HG03064 (cell line): ENCODE measurements around the gene TBRG4.

Experiments
- ATAC-seq: cut with Tn5 transposase; IDR thresholded peaks from one replicate; pipeline ENCODE4 v1.9.1; 2021; ENCODE audit warnings: low read depth; ENCODE audit not compliant: unreplicated experiment

Gene TBRG4

DNA sequence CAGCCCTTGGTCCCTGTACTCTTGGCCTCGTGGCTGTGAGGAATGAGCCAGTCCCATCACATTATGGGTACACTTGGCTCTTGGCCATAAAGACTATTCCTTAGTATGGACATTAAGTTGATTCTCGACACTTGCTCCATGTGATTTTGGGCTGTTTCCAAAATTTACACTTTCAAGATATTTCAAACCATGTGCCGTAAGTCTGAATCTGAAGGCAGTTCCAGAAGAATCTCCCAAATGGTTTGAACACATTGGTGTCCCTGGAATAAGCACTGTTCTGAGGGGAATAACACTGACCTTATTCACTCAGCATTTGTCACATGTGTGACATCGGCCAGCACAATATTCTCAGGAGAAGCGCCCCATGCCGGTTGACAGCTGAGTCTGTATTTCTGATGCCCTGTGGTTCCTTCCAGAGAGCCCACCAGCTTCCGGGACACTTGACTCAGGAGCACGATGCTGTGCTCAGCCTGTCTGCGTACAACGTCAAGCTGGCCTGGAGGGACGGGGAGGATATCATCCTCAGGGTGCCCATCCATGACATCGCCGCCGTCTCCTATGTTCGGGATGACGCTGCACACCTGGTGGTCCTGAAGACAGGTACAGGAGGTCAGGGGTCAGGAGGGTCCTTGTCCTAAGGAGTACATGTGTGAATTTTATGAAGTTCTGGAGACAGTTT, 47.3 kb downstream of the TBRG4 start:
- no peak for ATAC-seq

DNA sequence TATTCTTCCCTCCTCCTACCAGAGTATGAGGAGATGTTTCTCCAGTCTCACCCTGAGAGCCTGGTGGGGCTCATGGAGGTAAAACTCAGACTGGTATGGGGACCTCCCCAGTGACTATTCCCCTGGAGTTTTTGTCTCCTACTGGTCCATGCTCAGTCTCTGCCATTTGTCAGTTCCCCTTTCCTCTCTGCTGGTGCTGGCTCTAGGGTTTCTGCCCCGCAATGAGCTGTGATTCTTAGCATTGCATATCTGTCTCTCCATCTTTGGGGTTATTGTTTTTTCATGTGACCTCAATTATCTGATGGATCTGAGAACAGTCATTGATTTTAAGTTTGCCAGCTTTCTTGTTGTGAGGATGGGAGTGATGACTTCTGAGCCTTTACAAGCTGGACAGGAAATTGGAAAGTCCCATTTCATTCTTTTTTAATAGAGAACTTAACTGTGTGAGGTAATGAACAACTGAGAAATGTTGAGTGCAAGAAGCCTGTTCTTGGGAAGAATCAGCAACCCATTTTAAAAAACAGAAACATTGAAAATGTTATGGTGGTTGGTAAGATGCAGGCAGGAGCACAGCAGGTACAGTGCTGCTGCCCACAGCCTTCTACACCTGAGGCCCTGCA, 49.6 kb downstream of the TBRG4 start:
- ATAC-seq = no peak

DNA sequence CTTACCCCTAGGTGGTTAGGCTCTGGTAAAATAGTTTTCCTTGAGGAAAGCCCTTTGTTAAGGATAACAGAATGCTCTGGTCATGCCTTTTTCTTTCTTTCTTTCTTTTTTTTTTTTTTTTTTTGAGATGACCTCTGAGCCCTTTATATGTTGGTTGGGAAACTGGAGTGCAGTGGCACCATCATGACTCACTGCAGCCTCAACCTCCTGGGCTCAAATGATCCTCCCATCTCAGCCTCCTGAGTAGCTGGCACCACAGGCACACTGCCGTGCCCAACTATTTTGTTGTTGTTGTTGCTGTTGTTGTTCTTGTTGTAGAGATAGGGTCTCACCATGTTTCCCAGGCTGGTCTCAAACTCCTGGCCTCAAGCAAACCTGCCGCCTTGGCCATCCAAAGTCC, 50.1 kb downstream of the TBRG4 start:
- no peak for ATAC-seq

DNA sequence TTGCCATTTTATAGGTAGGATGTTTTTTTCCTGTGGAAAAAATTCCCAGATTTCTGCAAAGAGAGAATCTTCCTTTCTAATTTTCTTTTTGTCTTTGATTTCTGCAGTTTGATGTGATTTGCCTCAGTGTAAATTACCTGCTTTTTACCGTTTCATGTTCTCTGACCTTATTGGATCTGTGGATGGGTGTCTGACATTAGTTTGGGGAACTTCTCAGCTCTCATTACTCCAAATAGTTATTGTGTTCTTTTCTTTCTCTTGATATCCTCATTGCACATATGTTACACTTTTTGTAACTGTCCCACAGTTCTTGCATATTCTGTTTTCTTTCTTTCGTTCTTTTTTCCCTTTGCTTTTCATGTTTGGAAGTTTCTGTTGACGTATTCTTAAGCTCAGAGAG, 51.2 kb downstream of the TBRG4 start:
- ATAC-seq = no peak

DNA sequence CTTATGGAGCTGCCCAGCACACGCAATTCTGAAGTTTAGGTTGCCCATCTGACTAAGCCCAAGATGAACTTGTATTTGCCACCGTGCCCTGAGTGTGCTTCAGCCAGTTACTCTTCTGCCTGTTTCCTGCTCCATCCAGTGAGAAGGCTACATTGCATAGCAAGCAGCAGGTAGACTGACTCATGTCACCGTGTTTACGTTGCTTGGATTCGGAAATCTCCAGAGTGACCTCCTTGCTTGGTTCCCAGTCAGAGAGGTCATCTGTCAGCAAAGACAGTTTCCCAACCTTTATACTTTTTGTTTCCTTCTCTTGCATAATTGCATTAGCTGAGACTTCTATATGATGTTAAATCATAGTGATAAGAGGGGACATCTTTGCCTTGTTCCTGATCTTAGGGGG, 53.6 kb downstream of the TBRG4 start:
- ATAC-seq = no peak

DNA sequence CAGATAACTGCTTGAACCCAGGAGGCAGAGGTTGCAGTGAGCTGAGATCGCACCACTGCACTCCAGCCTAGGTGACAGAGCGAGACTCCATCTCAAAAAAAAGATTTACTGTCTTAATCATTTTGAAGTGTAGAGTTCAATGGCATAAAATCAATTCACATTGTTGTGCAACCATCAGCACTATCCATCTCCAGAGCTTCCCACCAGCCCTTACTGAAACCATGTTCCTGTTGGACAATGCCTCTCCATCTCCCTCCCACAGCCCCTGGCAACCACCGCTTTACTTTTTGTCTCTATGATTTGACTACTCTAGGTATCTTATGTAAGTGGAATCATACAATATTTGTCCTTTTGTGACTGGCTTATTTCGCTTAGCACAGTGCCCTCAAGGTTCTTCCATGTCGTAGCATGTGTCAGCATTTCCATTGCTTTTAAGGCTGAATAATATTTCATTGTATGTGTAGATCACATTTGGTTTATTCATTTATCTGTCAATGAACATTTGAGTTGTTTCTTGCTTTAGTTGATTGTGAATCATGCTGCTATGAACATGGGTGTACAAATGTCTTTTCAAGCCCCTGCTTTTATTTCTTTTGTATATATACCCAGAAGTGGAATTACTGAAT, 55.8 kb downstream of the TBRG4 start:
- ATAC-seq = no peak

DNA sequence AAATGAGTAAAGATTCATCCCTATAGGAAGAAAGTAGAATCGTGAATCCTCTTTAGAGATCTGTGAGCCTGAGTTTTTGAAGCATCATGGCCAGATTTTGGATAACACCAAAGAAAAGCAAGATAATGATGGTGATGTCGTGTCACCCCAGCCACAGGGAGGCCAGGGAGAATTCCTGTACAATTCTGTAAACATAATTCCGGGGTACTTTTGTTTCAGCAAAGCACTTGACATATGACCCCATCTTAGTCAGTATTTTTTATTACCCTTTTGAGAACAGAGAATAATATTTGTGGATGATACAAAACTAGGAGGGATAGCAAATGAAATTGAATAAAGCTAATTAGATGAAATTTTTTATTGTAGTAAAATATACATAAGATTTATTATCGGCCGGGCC, 56.5 kb downstream of the TBRG4 start:
- ATAC-seq = no peak

DNA sequence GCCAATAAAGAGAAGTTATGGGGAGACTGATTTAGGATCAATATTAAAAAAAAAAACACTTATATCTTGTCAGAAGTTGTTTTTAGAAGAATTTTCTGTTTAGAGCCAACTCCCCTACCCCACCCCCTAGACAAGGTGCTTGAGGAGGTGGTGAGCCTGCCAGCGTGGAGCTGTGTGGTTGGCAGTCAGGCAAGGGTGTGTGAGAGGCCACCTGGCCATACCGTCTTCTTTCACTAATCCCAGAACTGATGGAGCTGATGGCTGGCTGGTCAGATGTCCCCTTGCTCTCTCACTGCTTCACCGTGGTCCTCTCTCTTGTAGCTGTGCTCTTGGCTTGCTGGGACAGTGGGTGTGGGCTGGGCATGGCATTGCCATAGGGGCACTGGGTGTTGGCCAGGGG, 57.1 kb downstream of the TBRG4 start:
- no peak for ATAC-seq

DNA sequence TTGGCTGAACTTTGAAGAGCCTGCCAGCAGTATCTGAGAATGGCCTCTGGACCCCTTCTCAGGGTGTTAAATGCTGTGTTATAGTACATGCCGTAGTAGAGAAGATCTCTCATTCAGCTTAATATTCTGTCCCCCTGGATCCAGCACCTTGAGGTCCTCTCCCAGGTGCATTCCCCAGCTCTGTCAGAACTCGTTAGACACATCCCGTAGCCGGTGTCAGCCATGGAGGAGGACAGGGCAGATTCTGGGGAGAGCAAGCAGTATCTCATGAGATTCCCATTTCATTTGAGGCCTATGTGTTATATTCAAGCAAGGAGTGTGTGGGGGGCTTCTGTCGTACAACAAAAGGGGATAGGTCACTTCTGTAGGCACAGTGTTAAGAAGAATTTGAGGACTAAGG, 57.6 kb downstream of the TBRG4 start:
- no peak for ATAC-seq

DNA sequence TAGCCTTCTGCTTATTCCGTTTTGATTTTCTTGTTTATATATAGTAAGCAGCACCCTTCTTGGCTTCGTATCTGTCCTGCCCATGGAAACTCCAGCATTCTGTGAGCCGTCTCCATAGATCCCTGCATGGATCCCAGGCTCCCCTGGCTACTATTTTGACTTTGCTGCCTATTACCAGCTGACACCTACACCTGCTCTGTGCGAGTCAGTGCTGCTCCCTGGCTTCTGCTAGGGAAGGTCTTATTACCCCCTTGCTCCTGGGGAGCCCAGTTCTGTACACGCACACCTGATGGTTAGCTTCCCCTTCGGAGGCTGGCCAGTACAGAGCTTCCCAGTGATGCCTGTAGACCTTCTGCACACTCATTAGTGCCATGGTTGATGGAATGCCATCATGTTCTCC, 58.1 kb downstream of the TBRG4 start:
- ATAC-seq = no peak

DNA sequence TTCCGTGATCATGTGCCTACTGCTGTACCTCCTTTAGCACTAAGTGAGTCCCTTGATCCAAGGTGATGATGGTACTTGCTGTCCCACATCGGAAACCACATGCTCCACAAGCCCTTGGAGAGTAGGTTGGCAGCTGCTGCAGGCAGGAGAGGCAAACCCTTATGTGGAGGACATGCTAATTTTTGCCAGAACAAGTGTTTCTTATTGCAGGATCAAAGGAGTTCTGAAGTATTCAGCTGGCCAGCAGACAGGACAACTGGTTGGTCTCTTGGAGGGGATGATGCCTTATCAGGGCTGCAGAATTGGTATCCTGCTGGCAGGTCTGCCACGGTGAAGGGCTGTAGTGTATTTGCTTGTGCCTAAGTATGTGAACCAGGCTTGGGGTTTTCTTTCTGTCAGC, 59.5 kb downstream of the TBRG4 start:
- no peak for ATAC-seq

DNA sequence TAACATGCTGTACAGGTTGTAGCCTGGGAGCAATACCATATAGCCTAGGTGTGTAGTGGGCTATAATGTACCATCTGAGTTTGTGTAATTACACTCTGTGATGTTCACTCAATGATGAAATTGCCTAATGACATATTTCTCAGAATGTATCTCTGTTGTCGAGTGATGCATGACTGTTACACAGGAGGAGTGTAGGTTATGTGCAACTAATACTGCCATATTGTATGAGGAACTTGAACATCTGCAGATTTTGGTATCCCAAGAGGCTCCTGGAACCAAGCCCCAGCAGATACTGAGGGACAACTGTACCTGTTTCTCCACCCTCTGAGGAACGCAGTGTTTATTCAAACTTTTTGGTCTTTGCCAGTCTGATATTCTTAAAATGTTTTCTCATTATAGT, 61.3 kb downstream of the TBRG4 start:
- ATAC-seq = no peak
